PFSK-1 (cell line): ENCODE results near the gene CHST9.

Source experiments
- FOXP2 ChIP-seq: optimal IDR thresholded peaks from 2 replicates; pipeline ENCODE3; 2011; ENCODE audit warnings: borderline replicate concordance, control low read depth, inconsistent platforms; ENCODE audit not compliant: insufficient read depth; ENCODE audit errors: extremely low read length, extremely low read depth
- POLR2AphosphoS5 ChIP-seq: IDR thresholded peaks from 2 replicates; pipeline ENCODE4 v1.6.1; 2012; ENCODE audit warnings: low read depth, mild to moderate bottlenecking, control low read depth, low read length, moderate library complexity
- SIN3A ChIP-seq: IDR thresholded peaks from 2 replicates; pipeline ENCODE4 v1.6.1; 2012; ENCODE audit warnings: mild to moderate bottlenecking, low read length, moderate library complexity, borderline replicate concordance; ENCODE audit not compliant: insufficient read depth
- TAF1 ChIP-seq: IDR thresholded peaks from 2 replicates; pipeline ENCODE4 v1.6.1; 2012; ENCODE audit warnings: low read length, control low read depth, borderline replicate concordance; ENCODE audit not compliant: insufficient read depth
- TF ChIP-seq, protein P1 (sequence below), 2 experiments: IDR thresholded peaks; 2 replicates each; pipeline versions ENCODE4 v1.6.1 to v1.8.0; 2011 to 2012; ENCODE audit warnings: low read depth in 2 of 2, low read length in 2 of 2, control low read depth in 1 of 2, inconsistent platforms in 1 of 2, mild to moderate bottlenecking in 1 of 2, moderate library complexity in 1 of 2; ENCODE audit not compliant: insufficient read depth in 1 of 2

CHST9 gene

DNA sequence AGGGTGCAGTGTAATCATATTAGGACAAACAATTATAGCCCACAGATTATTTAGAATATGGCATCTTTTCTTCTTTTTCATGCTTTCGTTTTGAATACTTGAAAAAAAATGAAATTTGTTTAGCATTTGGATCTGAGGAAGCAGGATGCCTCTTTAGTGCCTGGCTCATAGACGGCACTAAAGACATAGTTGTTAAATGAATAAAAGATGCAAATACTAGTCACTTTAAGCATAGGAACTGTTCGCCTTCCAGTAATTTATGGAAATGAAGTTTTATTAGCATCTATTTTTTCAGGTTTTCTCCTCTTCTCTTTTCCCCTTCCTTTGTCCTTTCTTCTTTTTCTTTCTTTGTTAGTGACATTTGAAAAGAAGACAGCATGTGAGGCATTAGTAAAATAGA, 80.4 kb downstream of the CHST9 start:
- TF ChIP-seq FOXP2 (no peak), POLR2AphosphoS5 (no peak)

GRCh38 chr18:27094621-27095020, 90.5 kb downstream of the CHST9 start:
- no peak for TF ChIP-seq POLR2AphosphoS5
- no peak for TF ChIP-seq TAF1
- TF ChIP-seq, protein P1, sequence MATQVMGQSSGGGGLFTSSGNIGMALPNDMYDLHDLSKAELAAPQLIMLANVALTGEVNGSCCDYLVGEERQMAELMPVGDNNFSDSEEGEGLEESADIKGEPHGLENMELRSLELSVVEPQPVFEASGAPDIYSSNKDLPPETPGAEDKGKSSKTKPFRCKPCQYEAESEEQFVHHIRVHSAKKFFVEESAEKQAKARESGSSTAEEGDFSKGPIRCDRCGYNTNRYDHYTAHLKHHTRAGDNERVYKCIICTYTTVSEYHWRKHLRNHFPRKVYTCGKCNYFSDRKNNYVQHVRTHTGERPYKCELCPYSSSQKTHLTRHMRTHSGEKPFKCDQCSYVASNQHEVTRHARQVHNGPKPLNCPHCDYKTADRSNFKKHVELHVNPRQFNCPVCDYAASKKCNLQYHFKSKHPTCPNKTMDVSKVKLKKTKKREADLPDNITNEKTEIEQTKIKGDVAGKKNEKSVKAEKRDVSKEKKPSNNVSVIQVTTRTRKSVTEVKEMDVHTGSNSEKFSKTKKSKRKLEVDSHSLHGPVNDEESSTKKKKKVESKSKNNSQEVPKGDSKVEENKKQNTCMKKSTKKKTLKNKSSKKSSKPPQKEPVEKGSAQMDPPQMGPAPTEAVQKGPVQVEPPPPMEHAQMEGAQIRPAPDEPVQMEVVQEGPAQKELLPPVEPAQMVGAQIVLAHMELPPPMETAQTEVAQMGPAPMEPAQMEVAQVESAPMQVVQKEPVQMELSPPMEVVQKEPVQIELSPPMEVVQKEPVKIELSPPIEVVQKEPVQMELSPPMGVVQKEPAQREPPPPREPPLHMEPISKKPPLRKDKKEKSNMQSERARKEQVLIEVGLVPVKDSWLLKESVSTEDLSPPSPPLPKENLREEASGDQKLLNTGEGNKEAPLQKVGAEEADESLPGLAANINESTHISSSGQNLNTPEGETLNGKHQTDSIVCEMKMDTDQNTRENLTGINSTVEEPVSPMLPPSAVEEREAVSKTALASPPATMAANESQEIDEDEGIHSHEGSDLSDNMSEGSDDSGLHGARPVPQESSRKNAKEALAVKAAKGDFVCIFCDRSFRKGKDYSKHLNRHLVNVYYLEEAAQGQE (IDR thresholded peaks at IDR 0.05; ENCODE audit: insufficient read depth in 1 of 2, low read depth in 2 of 2, low read length in 2 of 2), result no peak
- TF ChIP-seq FOXP2, result no peak
- no peak for TF ChIP-seq SIN3A

- TF ChIP-seq POLR2AphosphoS5 (no peak), TAF1 (no peak), FOXP2 (no peak), SIN3A (no peak)
- TF ChIP-seq, protein P1 (IDR thresholded peaks at IDR 0.05; ENCODE audit: insufficient read depth in 1 of 2, low read depth in 2 of 2, low read length in 2 of 2), result no peak
Measured at GRCh38 chr18:27081701-27082100, 103.4 kb downstream of the CHST9 start.

GRCh38 chr18:27075828-27076227, 109.3 kb downstream of the CHST9 start:
- TF ChIP-seq POLR2AphosphoS5, result no peak
- no peak for TF ChIP-seq SIN3A
- TF ChIP-seq, protein P1 (IDR thresholded peaks at IDR 0.05; ENCODE audit: insufficient read depth in 1 of 2, low read depth in 2 of 2, low read length in 2 of 2), result no peak
- TF ChIP-seq FOXP2, result no peak
- TF ChIP-seq TAF1, result no peak

- TF ChIP-seq SIN3A (no peak), TAF1 (no peak)
Measured at GRCh38 chr18:27073404-27073830, 111.7 kb downstream of the CHST9 start.

DNA sequence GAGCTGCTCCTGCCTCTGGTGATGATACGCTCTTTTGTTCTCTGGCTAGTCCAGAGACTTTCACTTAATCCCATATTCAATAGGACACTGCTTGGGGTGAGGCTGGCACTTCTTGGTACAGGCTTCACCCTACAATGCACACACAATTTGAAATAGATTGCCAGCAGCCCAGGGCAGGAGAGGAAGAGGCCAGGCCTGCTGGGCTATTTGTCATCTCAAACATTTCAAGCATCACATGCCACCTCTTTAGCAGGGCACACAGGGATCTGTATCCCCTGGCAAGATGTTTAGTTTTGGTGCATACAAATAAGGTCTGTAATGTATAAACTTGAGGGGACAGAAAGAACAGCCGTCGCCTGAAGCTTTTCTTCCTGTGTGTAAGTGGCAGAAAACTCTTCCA, 120.4 kb downstream of the CHST9 start:
- no peak for TF ChIP-seq TAF1

DNA sequence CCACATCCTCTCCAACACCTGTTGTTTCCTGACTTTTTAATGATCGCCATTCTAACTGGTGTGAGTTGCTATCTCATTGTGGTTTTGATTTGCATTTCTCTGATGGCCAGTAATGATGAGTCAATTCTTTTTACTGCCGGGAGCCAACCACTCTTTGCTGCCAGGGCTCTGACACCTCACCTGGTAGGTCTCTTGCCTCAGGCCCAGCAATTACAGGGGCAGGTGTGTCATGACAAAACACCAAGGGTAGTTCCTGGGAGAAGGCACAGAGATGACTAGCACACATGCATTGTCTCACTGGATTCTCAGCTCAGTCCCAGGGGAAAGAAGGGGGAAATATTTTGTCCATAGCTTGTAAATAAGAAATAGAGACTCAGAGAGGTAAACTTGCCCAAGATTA, 122.3 kb downstream of the CHST9 start:
- no peak for TF ChIP-seq FOXP2
- TF ChIP-seq, protein P1 (IDR thresholded peaks at IDR 0.05; ENCODE audit: insufficient read depth in 1 of 2, low read depth in 2 of 2, low read length in 2 of 2), result no peak
- TF ChIP-seq SIN3A, result no peak
- TF ChIP-seq TAF1, result no peak
- TF ChIP-seq POLR2AphosphoS5, result no peak
